ENCODE results near the gene C5AR2. TPM values are rescaled to one million over a fixed set of nuclear protein-coding genes. Genes with fewer than 3 reads are reported as not detected.

The C5AR2 gene
- total RNA-seq, 1 donor from 2014 or later, result not detected

- Histone ChIP-seq H3K4me2 (ENCODE audit: low read length) (no peak overlapping the region), H2AFZ (ENCODE audit: low read depth, low read length) (no peak overlapping the region), H4K20me1 (ENCODE audit: insufficient read depth, low read length) (peaks cover 45% of the 10 kb centered on the region), H3K27ac (ENCODE audit: low read depth, low read length) (no peak overlapping the region), H3K4me3 (ENCODE audit: insufficient read depth, low read depth, low read length) (no peak overlapping the region), H3K9ac (ENCODE audit: low read length) (no peak overlapping the region), H3K27me3 (ENCODE audit: insufficient read depth, low read length) (no peaks in the 10 kb centered on the region), H3K79me2 (ENCODE audit: insufficient read depth, low read length) (peaks cover 3% of the 10 kb centered on the region), H3K4me1 (ENCODE audit: insufficient read depth, low read length) (peaks cover 10% of the 10 kb centered on the region), H3K36me3 (ENCODE audit: insufficient read depth, low read length) (peaks cover 2% of the 10 kb centered on the region), H3K9me3 (ENCODE audit: insufficient read depth, low read depth, low read length) (no peaks in the 10 kb centered on the region)
- H3K9me3 Mint-ChIP-seq (ENCODE audit: unreplicated experiment), result no peaks in the 10 kb centered on the region
- FAIRE-seq (no peak), DNase-seq (ENCODE audit: low read depth) (no peak)
- peaks cover 19% of the 10 kb centered on the region for H3K36me3 Mint-ChIP-seq (ENCODE audit: low read depth, unreplicated experiment)
- peaks cover 5% of the 10 kb centered on the region for H3K4me1 Mint-ChIP-seq (ENCODE audit: low read depth, unreplicated experiment)
- no peak overlapping the region for H3K27ac Mint-ChIP-seq (ENCODE audit: unreplicated experiment)
- no peak for TF ChIP-seq CTCF (IDR thresholded peaks at IDR 0.05; ENCODE audit: insufficient read depth, low read depth, low read length)
- TF ChIP-seq EZH2 (IDR thresholded peaks at IDR 0.05; ENCODE audit: insufficient read depth, low read length), result no peak
- no peak overlapping the region for H3K4me3 Mint-ChIP-seq (ENCODE audit: unreplicated experiment)
- H3K27me3 Mint-ChIP-seq (ENCODE audit: low read depth, unreplicated experiment), result no peaks in the 10 kb centered on the region
Measured at GRCh38 chr19:47373246-47374240, 41.6 kb downstream of the C5AR2 start.

GRCh38 chr19:47374876-47375693 is 43.1 kb downstream of the C5AR2 start:
- TF ChIP-seq EZH2 (IDR thresholded peaks at IDR 0.05; ENCODE audit: insufficient read depth, low read length) (no peak), CTCF (IDR thresholded peaks at IDR 0.05; ENCODE audit: insufficient read depth, low read depth, low read length) (no peak)
- Mint-ChIP-seq H3K9me3 (ENCODE audit: unreplicated experiment) (no peaks in the 10 kb centered on the region), H3K27me3 (ENCODE audit: low read depth, unreplicated experiment) (no peaks in the 10 kb centered on the region), H3K4me3 (ENCODE audit: unreplicated experiment) (no peak overlapping the region), H3K4me1 (ENCODE audit: low read depth, unreplicated experiment) (peaks cover 4% of the 10 kb centered on the region), H3K27ac (ENCODE audit: unreplicated experiment) (no peak overlapping the region), H3K36me3 (ENCODE audit: low read depth, unreplicated experiment) (peaks cover 14% of the 10 kb centered on the region)
- H4K20me1 ChIP-seq (ENCODE audit: insufficient read depth, low read length), result peaks cover 36% of the 10 kb centered on the region
- H3K27me3 ChIP-seq (ENCODE audit: insufficient read depth, low read length), result no peaks in the 10 kb centered on the region
- FAIRE-seq (no peak), DNase-seq (ENCODE audit: low read depth) (no peak)
- peaks cover 3% of the 10 kb centered on the region for H3K79me2 ChIP-seq (ENCODE audit: insufficient read depth, low read length)
- peaks cover 2% of the 10 kb centered on the region for H3K36me3 ChIP-seq (ENCODE audit: insufficient read depth, low read length)
- H2AFZ ChIP-seq (ENCODE audit: low read depth, low read length), result no peak overlapping the region
- H3K4me1 ChIP-seq (ENCODE audit: insufficient read depth, low read length), result peaks cover 6% of the 10 kb centered on the region
- H3K9me3 ChIP-seq (ENCODE audit: insufficient read depth, low read depth, low read length), result no peaks in the 10 kb centered on the region
- no peak overlapping the region for H3K9ac ChIP-seq (ENCODE audit: low read length)
- H3K4me2 ChIP-seq (ENCODE audit: low read length), result no peak overlapping the region
- no peak overlapping the region for H3K27ac ChIP-seq (ENCODE audit: low read depth, low read length)
- H3K4me3 ChIP-seq (ENCODE audit: insufficient read depth, low read depth, low read length), result no peak overlapping the region

Data from astrocyte (in vitro differentiated cells and primary cell).